GM06990 (cell line): ENCODE measurements around the gene HTR5A.

Experiments used
- DNase-seq: peaks from one replicate; pipeline ENCODE4 v3.0.0-alpha.2; 2011; ENCODE audit not compliant: insufficient read length; ENCODE audit errors: extremely low read depth
- H3K27me3 ChIP-seq: replicated peaks from 2 replicates; pipeline ENCODE4 v1.6.0; 2011; ENCODE audit warnings: low read length; ENCODE audit not compliant: control insufficient read depth, insufficient read depth
- H3K36me3 ChIP-seq: 2 replicates; pipeline ENCODE4 v1.5.1; 2011; ENCODE audit warnings: low read length; ENCODE audit not compliant: control insufficient read depth, insufficient read depth
- H3K4me3 ChIP-seq: replicated peaks from 2 replicates; pipeline ENCODE4 v1.5.1; 2011; ENCODE audit warnings: low read depth, mild to moderate bottlenecking, control low read depth, low read length
- CTCF ChIP-seq: IDR thresholded peaks from 2 replicates; pipeline ENCODE4 v1.5.1; 2011; ENCODE audit warnings: low read length, control low read depth, mild to moderate bottlenecking, inconsistent platforms; ENCODE audit not compliant: insufficient read depth, poor library complexity, severe bottlenecking

The HTR5A gene

GRCh38 chr7:155038335-155038734, 31.8 kb upstream of the HTR5A start:
- no peak for TF ChIP-seq CTCF
- no peaks in the 10 kb centered on the region for H3K36me3 ChIP-seq
- H3K27me3 ChIP-seq = no peaks in the 10 kb centered on the region
- DNase-seq = no peak
- H3K4me3 ChIP-seq = no peak overlapping the region

GRCh38 chr7:155043756-155044155, 26.4 kb upstream of the HTR5A start:
- no peak for TF ChIP-seq CTCF
- H3K36me3 ChIP-seq = no peaks in the 10 kb centered on the region
- DNase-seq = no peak
- H3K4me3 ChIP-seq = no peak overlapping the region
- no peaks in the 10 kb centered on the region for H3K27me3 ChIP-seq

GRCh38 chr7:155048006-155048405, 22.1 kb upstream of the HTR5A start:
- no peaks in the 10 kb centered on the region for H3K27me3 ChIP-seq
- TF ChIP-seq CTCF = no peak
- H3K4me3 ChIP-seq = no peak overlapping the region
- no peaks in the 10 kb centered on the region for H3K36me3 ChIP-seq
- DNase-seq = no peak

- H3K27me3 ChIP-seq = no peaks in the 10 kb centered on the region
- no peak overlapping the region for H3K4me3 ChIP-seq
- TF ChIP-seq CTCF = no peak
- no peaks in the 10 kb centered on the region for H3K36me3 ChIP-seq
- DNase-seq = no peak
Measured at GRCh38 chr7:155051355-155051754, 18.8 kb upstream of the HTR5A start.

GRCh38 chr7:155053002-155053401, 17.1 kb upstream of the HTR5A start:
- Histone ChIP-seq H3K4me3 (no peak overlapping the region), H3K36me3 (no peaks in the 10 kb centered on the region), H3K27me3 (no peaks in the 10 kb centered on the region)
- no peak for TF ChIP-seq CTCF
- DNase-seq = no peak

GRCh38 chr7:155054761-155055160, 15.4 kb upstream of the HTR5A start:
- Histone ChIP-seq H3K27me3 (no peaks in the 10 kb centered on the region), H3K36me3 (no peaks in the 10 kb centered on the region), H3K4me3 (no peak overlapping the region)
- TF ChIP-seq CTCF = no peak
- DNase-seq = no peak
